ENCODE results near the gene NEMP1. TPM values are rescaled to one million over a fixed set of nuclear protein-coding genes. Genes with fewer than 3 reads are reported as not detected.

NEMP1 gene
- total and polyA plus RNA-seq, 3 donors from 2014 or later, result 15.9 to 18.2 (median 18.1) TPM

DNA sequence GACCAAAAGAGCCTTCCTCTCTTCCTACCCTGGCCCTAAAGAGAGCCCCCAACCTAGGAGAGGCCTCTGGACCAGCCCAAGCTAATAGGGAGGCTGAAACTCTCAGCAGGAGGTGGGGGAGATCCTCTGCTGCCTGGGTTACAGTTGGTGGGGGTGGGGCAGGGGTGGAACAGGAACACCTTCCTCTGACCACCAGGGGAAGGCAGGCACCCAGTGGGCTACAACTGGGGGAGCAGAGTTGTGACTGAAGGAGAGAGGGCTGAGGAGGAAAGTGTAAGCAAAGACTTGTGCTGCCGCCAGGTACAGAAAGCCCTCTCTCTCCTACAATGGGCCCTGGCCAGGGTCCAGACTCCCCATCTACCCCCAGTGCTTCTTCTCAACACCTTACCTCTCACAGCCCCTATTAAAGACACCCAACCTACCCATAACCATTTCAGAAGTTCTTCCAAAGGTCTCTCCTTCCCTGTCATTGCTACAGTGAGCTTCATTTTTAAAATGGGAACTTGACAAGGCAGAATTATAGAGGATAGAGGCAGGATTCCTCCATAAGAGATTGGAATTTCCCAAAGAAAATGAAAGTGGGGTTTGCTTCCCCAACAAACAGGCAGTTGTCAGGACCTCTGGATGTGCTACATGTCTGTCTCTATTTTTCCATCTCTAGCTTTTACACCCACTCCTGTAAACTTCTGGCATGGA lies 30.0 kb downstream of the NEMP1 start:
- Histone ChIP-seq H3K4me3 (no peak overlapping the region), H3K27ac (no peak overlapping the region), H3K4me1 (no peaks in the 10 kb centered on the region), H3K9me3 (no peaks in the 10 kb centered on the region), H3K36me3 (ENCODE audit: low read depth, missing control alignments) (no peaks in the 10 kb centered on the region), H3K27me3 (no peaks in the 10 kb centered on the region)
- TF ChIP-seq POLR2A (IDR thresholded peaks at IDR 0.05), result no peak
- TF ChIP-seq, protein P1, sequence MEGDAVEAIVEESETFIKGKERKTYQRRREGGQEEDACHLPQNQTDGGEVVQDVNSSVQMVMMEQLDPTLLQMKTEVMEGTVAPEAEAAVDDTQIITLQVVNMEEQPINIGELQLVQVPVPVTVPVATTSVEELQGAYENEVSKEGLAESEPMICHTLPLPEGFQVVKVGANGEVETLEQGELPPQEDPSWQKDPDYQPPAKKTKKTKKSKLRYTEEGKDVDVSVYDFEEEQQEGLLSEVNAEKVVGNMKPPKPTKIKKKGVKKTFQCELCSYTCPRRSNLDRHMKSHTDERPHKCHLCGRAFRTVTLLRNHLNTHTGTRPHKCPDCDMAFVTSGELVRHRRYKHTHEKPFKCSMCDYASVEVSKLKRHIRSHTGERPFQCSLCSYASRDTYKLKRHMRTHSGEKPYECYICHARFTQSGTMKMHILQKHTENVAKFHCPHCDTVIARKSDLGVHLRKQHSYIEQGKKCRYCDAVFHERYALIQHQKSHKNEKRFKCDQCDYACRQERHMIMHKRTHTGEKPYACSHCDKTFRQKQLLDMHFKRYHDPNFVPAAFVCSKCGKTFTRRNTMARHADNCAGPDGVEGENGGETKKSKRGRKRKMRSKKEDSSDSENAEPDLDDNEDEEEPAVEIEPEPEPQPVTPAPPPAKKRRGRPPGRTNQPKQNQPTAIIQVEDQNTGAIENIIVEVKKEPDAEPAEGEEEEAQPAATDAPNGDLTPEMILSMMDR (IDR thresholded peaks at IDR 0.05), result no peak
- intact Hi-C loops (cut with DNase I; ENCODE audit: low total_unique reads), result no loop called here
- no peak for DNase-seq
- WGBS, 2 donors, result 88 to 94% methylated on average over 1 of the region's 1 CpG

GRCh38 chr12:57047981-57048380 lies 30.6 kb downstream of the NEMP1 start:
- WGBS, 2 donors, result 73 to 100% methylated on average over 1 of the region's 1 CpG
- TF ChIP-seq POLR2A (IDR thresholded peaks at IDR 0.05), result no peak
- TF ChIP-seq, protein P1 (IDR thresholded peaks at IDR 0.05), result no peak
- DNase-seq, result no peak
- no peaks in the 10 kb centered on the region for H3K9me3 ChIP-seq
- H3K4me3 ChIP-seq, result no peak overlapping the region
- no peaks in the 10 kb centered on the region for H3K4me1 ChIP-seq
- H3K27ac ChIP-seq, result no peak overlapping the region
- no peaks in the 10 kb centered on the region for H3K36me3 ChIP-seq (ENCODE audit: low read depth, missing control alignments)
- intact Hi-C loops (cut with DNase I; ENCODE audit: low total_unique reads), result no loop called here
- H3K27me3 ChIP-seq, result no peaks in the 10 kb centered on the region

- H3K27ac ChIP-seq, result no peak overlapping the region
- H3K36me3 ChIP-seq (ENCODE audit: low read depth, missing control alignments), result no peaks in the 10 kb centered on the region
- H3K4me1 ChIP-seq, result no peaks in the 10 kb centered on the region
- H3K4me3 ChIP-seq, result no peak overlapping the region
- intact Hi-C loops (cut with DNase I; ENCODE audit: low total_unique reads), result no loop called here
- WGBS, 2 donors, result 75 to 82% methylated on average over 10 of the region's 10 CpGs
- TF ChIP-seq, protein P1 (IDR thresholded peaks at IDR 0.05), result no peak
- TF ChIP-seq POLR2A (IDR thresholded peaks at IDR 0.05), result no peak
- no peaks in the 10 kb centered on the region for H3K9me3 ChIP-seq
- H3K27me3 ChIP-seq, result no peaks in the 10 kb centered on the region
- DNase-seq, result no peak
These were observed 31.4 kb downstream of the NEMP1 start for GRCh38 chr12:57046947-57047890.

- Histone ChIP-seq H3K4me3 (no peak overlapping the region), H3K9me3 (no peaks in the 10 kb centered on the region), H3K27me3 (no peaks in the 10 kb centered on the region), H3K27ac (no peak overlapping the region), H3K4me1 (no peaks in the 10 kb centered on the region), H3K36me3 (ENCODE audit: low read depth, missing control alignments) (no peaks in the 10 kb centered on the region)
- TF ChIP-seq, protein P1 (IDR thresholded peaks at IDR 0.05), result no peak
- no peak for TF ChIP-seq POLR2A (IDR thresholded peaks at IDR 0.05)
- DNase-seq, result no peak
- WGBS, 2 donors, result 75 to 80% methylated on average over 6 of the region's 6 CpGs
- intact Hi-C loops (cut with DNase I; ENCODE audit: low total_unique reads), result no loop called here
These were observed 32.4 kb downstream of the NEMP1 start for GRCh38 chr12:57046086-57046791.

Data from testis (tissue), 3 donors.